ENCODE results near the gene ATP23.

ATP23 gene

GRCh38 chr12:57964421-57964820 lies 23.1 kb downstream of the ATP23 start:
- DNase-seq (ENCODE audit: low read depth, low spot score) = no peak
- no peak overlapping the region for H3K27ac ChIP-seq

- no peak overlapping the region for H3K27ac ChIP-seq
- no peak for DNase-seq (ENCODE audit: low read depth, low spot score)
Observed at GRCh38 chr12:57965766-57966165, 24.4 kb downstream of the ATP23 start.

- no peak overlapping the region for H3K27ac ChIP-seq
- no peak for DNase-seq (ENCODE audit: low read depth, low spot score)
Observed at GRCh38 chr12:57966536-57966935, 25.2 kb downstream of the ATP23 start.

GRCh38 chr12:57983146-57983857 lies 41.9 kb downstream of the ATP23 start:
- no peak overlapping the region for H3K27ac ChIP-seq
- DNase-seq (ENCODE audit: low read depth, low spot score) = peak; percentile 8

- no peak for DNase-seq (ENCODE audit: low read depth, low spot score)
- H3K27ac ChIP-seq = no peak overlapping the region
Observed at GRCh38 chr12:57983858-57984505, 42.6 kb downstream of the ATP23 start.

GRCh38 chr12:57984629-57985151 lies 43.3 kb downstream of the ATP23 start:
- H3K27ac ChIP-seq = no peak overlapping the region
- DNase-seq (ENCODE audit: low read depth, low spot score) = no peak

GRCh38 chr12:57985685-57986084 lies 44.3 kb downstream of the ATP23 start:
- H3K27ac ChIP-seq = no peak overlapping the region
- no peak for DNase-seq (ENCODE audit: low read depth, low spot score)

- no peak for DNase-seq (ENCODE audit: low read depth, low spot score)
- no peak overlapping the region for H3K27ac ChIP-seq
Observed at GRCh38 chr12:57989838-57990237, 48.5 kb downstream of the ATP23 start.

GRCh38 chr12:57990241-57990883 lies 49.0 kb downstream of the ATP23 start:
- DNase-seq (ENCODE audit: low read depth, low spot score) = no peak
- no peak overlapping the region for H3K27ac ChIP-seq

GRCh38 chr12:57992001-57992400 lies 50.6 kb downstream of the ATP23 start:
- DNase-seq (ENCODE audit: low read depth, low spot score) = no peak
- no peak overlapping the region for H3K27ac ChIP-seq

- H3K27ac ChIP-seq = no peak overlapping the region
- DNase-seq (ENCODE audit: low read depth, low spot score) = no peak
Observed at GRCh38 chr12:57993030-57993429, 51.7 kb downstream of the ATP23 start.

- peak; percentile 16 for DNase-seq (ENCODE audit: low read depth, low spot score)
- H3K27ac ChIP-seq = no peak overlapping the region
Observed at GRCh38 chr12:57993834-57994233, 52.5 kb downstream of the ATP23 start.

GRCh38 chr12:57996520-57996919 lies 55.2 kb downstream of the ATP23 start:
- H3K27ac ChIP-seq = no peak overlapping the region
- DNase-seq (ENCODE audit: low read depth, low spot score) = no peak

- H3K27ac ChIP-seq = no peak overlapping the region
- DNase-seq (ENCODE audit: low read depth, low spot score) = no peak
Observed at GRCh38 chr12:57998251-57998650, 56.9 kb downstream of the ATP23 start.

GRCh38 chr12:58000499-58000898 lies 59.1 kb downstream of the ATP23 start:
- DNase-seq (ENCODE audit: low read depth, low spot score) = no peak

GRCh38 chr12:58007875-58008274 lies 66.5 kb downstream of the ATP23 start:
- no peak for DNase-seq (ENCODE audit: low read depth, low spot score)
- H3K27ac ChIP-seq = no peak overlapping the region

More at GRCh38 chr12:58000499-58000898, 59.1 kb downstream of the ATP23 start:
- no peak overlapping the region for H3K27ac ChIP-seq

GRCh38 chr12:58008634-58009033 lies 67.3 kb downstream of the ATP23 start:
- no peak overlapping the region for H3K27ac ChIP-seq
- no peak for DNase-seq (ENCODE audit: low read depth, low spot score)
